ENCODE measurements around the gene GAGE12J.

GRCh38 chrX:49310371-49310770 lies 11.5 kb upstream of the GAGE12J start:
- no peak for TF ChIP-seq RAD21 (IDR thresholded peaks at IDR 0.05; ENCODE audit: low read depth)
- TF ChIP-seq TCF12 (IDR thresholded peaks at IDR 0.05; ENCODE audit: low read depth) = no peak
- TF ChIP-seq FOXM1 (IDR thresholded peaks at IDR 0.05; ENCODE audit: borderline replicate concordance, low read depth) = no peak
- no peak for TF ChIP-seq CEBPB (IDR thresholded peaks at IDR 0.05)
- TF ChIP-seq YY1 (IDR thresholded peaks at IDR 0.05; ENCODE audit: low read depth) = no peak
- no peak for TF ChIP-seq REST (IDR thresholded peaks at IDR 0.05; ENCODE audit: low read depth)
- no peak for TF ChIP-seq TEAD4 (IDR thresholded peaks at IDR 0.05)
- no peak for TF ChIP-seq EP300 (IDR thresholded peaks at IDR 0.05; ENCODE audit: borderline replicate concordance)
- no peak for TF ChIP-seq EGR1 (IDR thresholded peaks at IDR 0.05)
- no peak for TF ChIP-seq ZBTB7A (IDR thresholded peaks at IDR 0.05; ENCODE audit: low read depth)

Data from Ishikawa (cell line).